ENCODE measurements around the gene FCER2. TPM values are rescaled to one million over a fixed set of nuclear protein-coding genes. Genes with fewer than 3 reads are reported as not detected.

The FCER2 gene
- total RNA-seq, 2 experiments from 2014 or later: 0.60 to 0.95 TPM

- no peak for DNase-seq
- no peak within 1 kb of the TSS for H3K4me3 Mint-ChIP-seq
- H3K4me1 Mint-ChIP-seq: peaks cover 53% of the 10 kb centered on the region
- POLR2A ChIA-PET: interaction anchor here (1.1 to 1.7 kb wide), 2 partner anchors 28 to 123 kb away, joined by 3 to 4 read pairs; no protein-coding TSS in a partner anchor
- no peak within 1 kb of the TSS for H3K27ac Mint-ChIP-seq
- CTCF ChIA-PET: interaction anchor here (0.9 to 1.8 kb wide), 3 partner anchors 10 to 125 kb away, joined by 3 to 7 read pairs (median 4); no protein-coding TSS in a partner anchor
- H3K9me3 Mint-ChIP-seq: peaks cover 7% of the 10 kb centered on the region
- H3K36me3 Mint-ChIP-seq (ENCODE audit: low read depth): no peaks in the 10 kb centered on the region
- peaks cover 42% of the 10 kb centered on the region for H3K27me3 Mint-ChIP-seq
Observed at GRCh38 chr19:7676854-7677253, 25.1 kb downstream of the FCER2 start, which contains the start of gene MCEMP1. TSS of gene MCEMP1 (plus strand) at chr19:7677090. CDS start at chr19:7677121, 31 bp downstream.

- DNase-seq: no peak
- CTCF ChIA-PET: interaction anchor here (0.9 to 1.8 kb wide), 3 partner anchors 10 to 125 kb away, joined by 3 to 7 read pairs (median 4); no protein-coding TSS in a partner anchor
- POLR2A ChIA-PET: no interaction called here
- H3K36me3 Mint-ChIP-seq (ENCODE audit: low read depth): no peaks in the 10 kb centered on the region
- no peak overlapping the region for H3K4me3 Mint-ChIP-seq
- H3K9me3 Mint-ChIP-seq: peaks cover 7% of the 10 kb centered on the region
- no peak overlapping the region for H3K27ac Mint-ChIP-seq
- peaks cover 46% of the 10 kb centered on the region for H3K27me3 Mint-ChIP-seq
- H3K4me1 Mint-ChIP-seq: peaks cover 49% of the 10 kb centered on the region
Observed at GRCh38 chr19:7676376-7676775, 25.6 kb downstream of the FCER2 start.

DNA sequence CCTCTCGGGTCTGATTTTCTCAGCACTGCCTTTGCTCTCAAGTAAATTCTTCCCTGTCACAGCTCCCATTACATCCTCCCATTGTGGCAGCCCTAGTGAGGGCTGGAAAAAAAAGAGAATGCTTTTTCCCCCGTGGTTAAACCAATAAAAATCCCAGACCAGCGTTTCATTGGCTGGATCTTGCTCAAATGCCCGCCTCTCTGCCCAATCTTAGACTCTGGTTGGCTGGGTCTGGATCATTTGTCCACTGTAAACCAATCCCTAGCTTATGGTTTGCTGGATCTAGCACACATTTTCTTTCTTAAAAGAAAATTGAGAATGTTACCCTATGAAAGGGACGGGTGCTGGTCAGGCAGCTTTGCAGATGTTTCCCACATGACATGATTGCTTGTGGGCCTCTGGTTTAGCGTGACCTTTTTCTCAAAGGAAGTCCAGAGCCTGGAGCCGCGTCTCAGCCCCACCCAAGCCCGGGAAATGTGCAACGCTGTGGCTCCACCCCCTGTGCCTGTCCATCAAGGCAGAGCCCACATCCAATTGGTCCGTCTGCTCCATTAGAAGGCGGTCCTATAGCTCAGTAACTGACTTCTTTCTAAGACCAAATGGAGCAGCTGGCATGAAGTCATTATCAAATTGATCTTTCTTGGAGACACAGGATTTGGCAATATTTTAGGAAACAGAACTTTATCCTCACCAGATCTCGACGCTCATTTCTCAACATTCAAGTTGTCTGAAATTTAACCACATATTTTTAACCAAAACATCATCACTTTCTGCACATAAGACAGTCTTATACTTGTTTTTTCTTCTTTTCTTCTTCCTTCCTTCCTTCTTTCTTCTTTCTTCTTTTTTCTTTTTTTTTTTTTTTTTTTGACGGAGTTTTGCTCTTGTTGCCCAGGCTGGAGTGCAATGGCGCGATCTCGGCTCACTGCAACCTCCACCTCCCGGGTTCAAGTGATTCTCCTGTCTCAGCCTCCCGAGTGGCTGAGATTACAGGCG lies 27.6 kb downstream of the FCER2 start:
- Mint-ChIP-seq H3K36me3 (ENCODE audit: low read depth) (no peaks in the 10 kb centered on the region), H3K27ac (no peak overlapping the region), H3K9me3 (peaks cover 7% of the 10 kb centered on the region), H3K4me3 (no peak overlapping the region), H3K27me3 (peaks cover 53% of the 10 kb centered on the region), H3K4me1 (peaks cover 46% of the 10 kb centered on the region)
- POLR2A ChIA-PET: no interaction called here
- peak; percentile 48 for DNase-seq
- CTCF ChIA-PET: interaction anchor here (1.3 kb wide), 1 partner anchor 126 kb away, joined by 4 read pairs; no protein-coding TSS in a partner anchor

GRCh38 chr19:7672522-7672921 lies 29.4 kb downstream of the FCER2 start:
- POLR2A ChIA-PET: no interaction called here
- peaks cover 7% of the 10 kb centered on the region for H3K9me3 Mint-ChIP-seq
- no peak overlapping the region for H3K27ac Mint-ChIP-seq
- no peak for DNase-seq
- H3K4me3 Mint-ChIP-seq: no peak overlapping the region
- no peaks in the 10 kb centered on the region for H3K36me3 Mint-ChIP-seq (ENCODE audit: low read depth)
- H3K27me3 Mint-ChIP-seq: peaks cover 44% of the 10 kb centered on the region
- peaks cover 35% of the 10 kb centered on the region for H3K4me1 Mint-ChIP-seq
- CTCF ChIA-PET: interaction anchor here (1.0 kb wide), 2 partner anchors 8 to 16 kb away, joined by 3 to 5 read pairs; partner anchors contain the start of gene TRAPPC5

GRCh38 chr19:7670790-7671189 lies 31.1 kb downstream of the FCER2 start:
- no peak overlapping the region for H3K27ac Mint-ChIP-seq
- ChIA-PET CTCF (interaction anchor here (0.9 to 4.8 kb wide), 2 partner anchors 10 to 129 kb away, joined by 4 to 23 read pairs; partner anchors contain the start of gene TRAPPC5), POLR2A (no interaction called here)
- DNase-seq: no peak
- peaks cover 7% of the 10 kb centered on the region for H3K9me3 Mint-ChIP-seq
- H3K27me3 Mint-ChIP-seq: peaks cover 31% of the 10 kb centered on the region
- H3K4me3 Mint-ChIP-seq: no peak overlapping the region
- H3K4me1 Mint-ChIP-seq: peaks cover 20% of the 10 kb centered on the region
- H3K36me3 Mint-ChIP-seq (ENCODE audit: low read depth): no peaks in the 10 kb centered on the region

DNA sequence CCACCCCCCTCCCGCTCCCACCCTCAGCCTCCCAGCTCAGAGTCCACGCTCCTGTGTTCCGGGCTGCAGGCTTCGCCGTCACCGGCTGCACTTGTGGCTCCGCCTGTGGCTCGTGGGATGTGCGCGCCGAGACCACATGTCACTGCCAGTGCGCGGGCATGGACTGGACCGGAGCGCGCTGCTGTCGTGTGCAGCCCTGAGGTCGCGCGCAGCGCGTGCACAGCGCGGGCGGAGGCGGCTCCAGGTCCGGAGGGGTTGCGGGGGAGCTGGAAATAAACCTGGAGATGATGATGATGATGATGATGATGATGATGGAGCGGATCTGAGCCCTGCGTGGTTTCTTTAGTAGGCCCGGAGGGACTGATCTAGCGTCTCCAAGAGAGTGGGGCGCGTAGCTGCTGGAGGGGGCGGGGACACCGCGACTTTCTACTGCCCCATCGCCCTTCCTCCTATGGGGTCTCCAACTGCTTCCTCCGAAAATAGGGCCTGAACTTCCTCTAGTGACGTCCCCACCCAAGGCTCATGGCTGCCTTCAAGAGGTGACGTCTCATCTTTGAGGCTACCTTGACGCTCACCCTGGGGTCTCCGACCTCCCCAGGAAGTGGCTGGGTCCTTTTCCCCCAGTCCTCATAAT lies 31.7 kb downstream of the FCER2 start:
- H3K4me1 Mint-ChIP-seq: peaks cover 18% of the 10 kb centered on the region
- H3K4me3 Mint-ChIP-seq: peak overlapping the region; percentile 13
- no peaks in the 10 kb centered on the region for H3K36me3 Mint-ChIP-seq (ENCODE audit: low read depth)
- no peak overlapping the region for H3K27ac Mint-ChIP-seq
- DNase-seq: no peak
- H3K27me3 Mint-ChIP-seq: peaks cover 30% of the 10 kb centered on the region
- peaks cover 7% of the 10 kb centered on the region for H3K9me3 Mint-ChIP-seq
- CTCF ChIA-PET: interaction anchor here (0.9 to 4.8 kb wide), 2 partner anchors 11 to 129 kb away, joined by 4 to 23 read pairs; partner anchors contain the start of gene TRAPPC5
- POLR2A ChIA-PET: no interaction called here

DNA sequence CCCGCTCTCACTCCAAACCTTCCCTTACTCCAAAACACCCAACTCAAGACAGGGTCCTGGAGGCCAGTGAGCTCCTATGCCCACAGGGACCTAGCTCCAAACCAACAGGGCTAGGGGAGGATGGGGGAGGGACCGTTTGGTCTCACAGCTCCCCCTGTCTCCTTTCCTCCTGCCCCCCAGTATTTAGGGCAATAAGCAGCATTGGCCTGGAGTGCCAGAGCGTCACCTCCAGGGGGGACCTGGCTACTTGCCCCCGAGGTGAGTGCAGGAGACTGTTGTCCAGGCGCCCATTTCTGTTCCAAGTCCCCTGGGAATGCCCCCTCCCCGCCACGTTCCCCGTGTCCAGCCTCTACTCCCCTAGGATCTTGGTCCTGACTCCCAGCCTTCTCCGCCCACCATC lies 32.3 kb downstream of the FCER2 start:
- Mint-ChIP-seq H3K4me1 (peaks cover 18% of the 10 kb centered on the region), H3K4me3 (no peak overlapping the region), H3K9me3 (peaks cover 7% of the 10 kb centered on the region), H3K27me3 (peaks cover 30% of the 10 kb centered on the region), H3K27ac (no peak overlapping the region), H3K36me3 (ENCODE audit: low read depth) (no peaks in the 10 kb centered on the region)
- DNase-seq: no peak
- POLR2A ChIA-PET: no interaction called here
- CTCF ChIA-PET: interaction anchor here (4.8 kb wide), 1 partner anchor 11 kb away, joined by 23 read pairs; the partner anchor contains the start of gene TRAPPC5

- Mint-ChIP-seq H3K4me3 (no peak within 1 kb of the TSS), H3K36me3 (ENCODE audit: low read depth) (no peaks in the 10 kb centered on the region), H3K27me3 (peaks cover 22% of the 10 kb centered on the region), H3K9me3 (no peaks in the 10 kb centered on the region), H3K27ac (no peak within 1 kb of the TSS), H3K4me1 (peaks cover 10% of the 10 kb centered on the region)
- ChIA-PET CTCF (interaction anchor here (4.8 kb wide), 1 partner anchor 12 kb away, joined by 23 read pairs; the partner anchor contains the start of gene TRAPPC5), POLR2A (no interaction called here)
- no peak for DNase-seq
Observed at GRCh38 chr19:7668842-7669241, 33.1 kb downstream of the FCER2 start, which contains the start of gene RETN. TSS of gene RETN (plus strand) at chr19:7669049. CDS start at chr19:7669327, 278 bp downstream.

DNA sequence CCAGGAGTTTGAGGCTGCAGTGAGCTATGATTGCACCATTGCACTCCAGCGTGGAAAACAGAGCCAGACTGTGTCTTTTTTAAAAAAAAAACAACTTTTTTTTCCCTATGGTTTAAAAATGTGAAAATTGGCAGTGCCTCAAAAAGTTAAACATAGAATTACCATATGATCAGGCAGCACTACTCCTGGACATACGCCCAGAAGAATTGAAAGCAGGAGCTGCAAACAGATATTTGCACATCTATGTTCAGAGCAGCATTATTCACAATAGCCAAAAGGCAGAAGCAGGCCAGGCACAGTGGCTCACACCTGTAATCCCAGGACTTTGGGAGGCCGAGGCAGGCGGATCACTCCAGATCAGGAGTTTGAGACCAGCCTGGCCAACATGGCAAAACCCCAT lies 36.9 kb downstream of the FCER2 start:
- no peaks in the 10 kb centered on the region for H3K9me3 Mint-ChIP-seq
- H3K36me3 Mint-ChIP-seq (ENCODE audit: low read depth): no peaks in the 10 kb centered on the region
- no peak for DNase-seq
- ChIA-PET CTCF (interaction anchor here (1.8 kb wide), 1 partner anchor 16 kb away, joined by 6 read pairs; the partner anchor contains the start of gene TRAPPC5), POLR2A (no interaction called here)
- H3K4me3 Mint-ChIP-seq: no peak overlapping the region
- no peak overlapping the region for H3K27ac Mint-ChIP-seq
- H3K27me3 Mint-ChIP-seq: peaks cover 7% of the 10 kb centered on the region
- H3K4me1 Mint-ChIP-seq: peaks cover 4% of the 10 kb centered on the region

- no peak overlapping the region for H3K4me3 Mint-ChIP-seq
- peaks cover 2% of the 10 kb centered on the region for H3K27me3 Mint-ChIP-seq
- ChIA-PET POLR2A (no interaction called here), CTCF (interaction anchor here (1.8 kb wide), 1 partner anchor 17 kb away, joined by 6 read pairs; the partner anchor contains the start of gene TRAPPC5)
- H3K9me3 Mint-ChIP-seq: no peaks in the 10 kb centered on the region
- peaks cover 3% of the 10 kb centered on the region for H3K4me1 Mint-ChIP-seq
- no peak for DNase-seq
- H3K36me3 Mint-ChIP-seq (ENCODE audit: low read depth): no peaks in the 10 kb centered on the region
- no peak overlapping the region for H3K27ac Mint-ChIP-seq
Observed at GRCh38 chr19:7663706-7664105, 38.2 kb downstream of the FCER2 start.

GRCh38 chr19:7662657-7663056 lies 39.3 kb downstream of the FCER2 start:
- no peaks in the 10 kb centered on the region for H3K9me3 Mint-ChIP-seq
- H3K4me3 Mint-ChIP-seq: no peak overlapping the region
- no peaks in the 10 kb centered on the region for H3K36me3 Mint-ChIP-seq (ENCODE audit: low read depth)
- peaks cover 2% of the 10 kb centered on the region for H3K27me3 Mint-ChIP-seq
- no peak overlapping the region for H3K27ac Mint-ChIP-seq
- H3K4me1 Mint-ChIP-seq: peaks cover 10% of the 10 kb centered on the region
- CTCF ChIA-PET: no interaction called here
- POLR2A ChIA-PET: interaction anchor here (1.9 kb wide), 1 partner anchor 33 kb away, joined by 5 read pairs; the partner anchor contains the start of gene PET100
- no peak for DNase-seq

DNA sequence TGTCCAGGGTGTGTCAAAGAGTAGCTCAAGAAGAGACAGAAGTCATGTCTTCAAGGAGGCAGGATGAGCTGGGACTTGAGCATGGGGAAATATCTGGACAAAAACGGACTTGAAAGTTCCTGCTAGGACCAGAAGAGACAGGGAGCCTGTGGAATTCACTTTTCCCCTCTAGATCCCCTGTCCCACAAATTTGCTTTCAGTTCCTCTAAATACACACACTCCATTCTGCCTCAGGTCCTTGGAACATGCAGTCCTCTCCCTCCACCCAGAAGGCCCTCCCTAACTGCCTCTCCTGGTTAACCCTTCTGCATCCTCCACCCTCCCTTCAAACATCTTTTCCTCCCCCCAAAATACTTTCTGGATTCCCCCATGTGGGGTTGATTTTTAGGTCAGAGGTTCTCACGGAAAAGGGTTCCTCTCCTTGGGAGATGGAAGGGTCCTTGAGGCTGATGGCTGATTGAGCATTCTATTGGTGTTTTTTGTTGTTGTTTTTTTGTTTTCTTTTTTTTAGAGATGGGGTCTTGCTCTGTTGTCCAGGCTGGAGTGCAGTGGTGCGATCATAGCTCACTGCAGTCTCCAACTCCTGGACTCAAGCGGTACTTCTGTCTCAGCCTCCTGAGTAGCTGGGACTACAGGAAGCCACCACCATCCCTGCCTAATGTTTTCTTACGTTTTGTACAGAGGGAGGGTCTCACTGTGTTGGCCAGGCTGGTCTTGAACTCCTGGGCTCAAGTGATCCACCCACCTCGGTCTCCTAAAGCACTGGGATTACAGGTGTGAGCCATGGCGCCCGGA lies 40.0 kb downstream of the FCER2 start:
- POLR2A ChIA-PET: interaction anchor here (1.9 kb wide), 1 partner anchor 32 kb away, joined by 5 read pairs; the partner anchor contains the start of gene PET100
- H3K9me3 Mint-ChIP-seq: no peaks in the 10 kb centered on the region
- DNase-seq: no peak
- CTCF ChIA-PET: interaction anchor here (0.6 kb wide), 1 partner anchor 458 kb away, joined by 4 read pairs; no protein-coding TSS in a partner anchor
- H3K36me3 Mint-ChIP-seq (ENCODE audit: low read depth): no peaks in the 10 kb centered on the region
- no peak overlapping the region for H3K27ac Mint-ChIP-seq
- H3K4me1 Mint-ChIP-seq: peaks cover 15% of the 10 kb centered on the region
- H3K4me3 Mint-ChIP-seq: no peak overlapping the region
- H3K27me3 Mint-ChIP-seq: peaks cover 1% of the 10 kb centered on the region

All from activated CD4-positive, alpha-beta memory T cell treated with anti-CD3 and anti-CD28 coated beads, Interleukin-2, amount 10 ng/mL, durations not matched to agents 7 days and 5 days (primary cell).